ENCODE measurements around the gene ZNF492. TPM values are rescaled to one million over a fixed set of nuclear protein-coding genes. Genes with fewer than 3 reads are reported as not detected.

The ZNF492 gene
- total and polyA plus RNA-seq, 10 of the 15 experiments (the other 5 are each of a cell fraction or from before 2014, with no cell fraction given) = not detected

GRCh38 chr19:22600690-22601648, 33.2 kb upstream of the ZNF492 start:
- WGBS (ENCODE audit: insufficient coverage, insufficient replicate concordance, low lambda C conversion rate, missing lambda C conversion rate) = 16% methylated on average over 17 of the region's 18 CpGs
- no peaks in the 10 kb centered on the region for H3K4me1 ChIP-seq (ENCODE audit: control insufficient read depth, insufficient read depth, low read length)
- no peak overlapping the region for H3K27ac ChIP-seq (ENCODE audit: control insufficient read depth, insufficient read depth)
- TF ChIP-seq BCLAF1 (IDR thresholded peaks at IDR 0.05) = no peak
- TF ChIP-seq RFX5 (IDR thresholded peaks at IDR 0.05; ENCODE audit: low read depth, low read length) = no peak
- no peak for TF ChIP-seq RAD51 (IDR thresholded peaks at IDR 0.05)
- TF ChIP-seq ATF3 (IDR thresholded peaks at IDR 0.05; ENCODE audit: borderline replicate concordance, extremely low read depth, low read depth, low read length) = no peak
- TF ChIP-seq NR2C1 (IDR thresholded peaks at IDR 0.05) = no peak
- TF ChIP-seq MTA2 (IDR thresholded peaks at IDR 0.05; ENCODE audit: low read depth) = no peak
- no peak for TF ChIP-seq MYC (IDR thresholded peaks at IDR 0.05; ENCODE audit: insufficient read depth, insufficient read length, insufficient replicate concordance, low read length, severe bottlenecking)
- no peak for TF ChIP-seq NBN (IDR thresholded peaks at IDR 0.05)
- TF ChIP-seq PML (IDR thresholded peaks at IDR 0.05; ENCODE audit: low read length) = no peak
- TF ChIP-seq USF1 (IDR thresholded peaks at IDR 0.05; ENCODE audit: borderline replicate concordance, extremely low read length, insufficient read depth, low read depth, low read length) = no peak
- TF ChIP-seq EP300 (IDR thresholded peaks at IDR 0.05; ENCODE audit: borderline replicate concordance in 1 of 2, control insufficient read depth in 1 of 2, low read depth in 2 of 2, low read length in 2 of 2) = no peak
- no peak for TF ChIP-seq POLR2AphosphoS5 (IDR thresholded peaks at IDR 0.05; ENCODE audit: low read length)
- no peak for TF ChIP-seq CBX5 (IDR thresholded peaks at IDR 0.05; ENCODE audit: low read depth)
- no peak for TF ChIP-seq FOXM1 (IDR thresholded peaks at IDR 0.05; ENCODE audit: low read depth, low read length)
- no peak for TF ChIP-seq CREB1 (IDR thresholded peaks at IDR 0.05; ENCODE audit: low read depth)
- no peak for TF ChIP-seq FOXK2 (IDR thresholded peaks at IDR 0.05)
- TF ChIP-seq MEF2A (IDR thresholded peaks at IDR 0.05; ENCODE audit: insufficient read depth, low read depth, low read length) = no peak
- TF ChIP-seq HDAC2 (IDR thresholded peaks at IDR 0.05) = no peak
- no peak for TF ChIP-seq GABPA (IDR thresholded peaks at IDR 0.05; ENCODE audit: low read depth)
- TF ChIP-seq CBFB (IDR thresholded peaks at IDR 0.05; ENCODE audit: low read depth) = no peak
- BruUV-seq (replicated peaks) = no TSS peak
- H3K79me2 ChIP-seq (ENCODE audit: control insufficient read depth, insufficient read depth, low read length) = no peaks in the 10 kb centered on the region
- H3K36me3 ChIP-seq (ENCODE audit: control insufficient read depth in 2 of 2, insufficient read depth in 2 of 2, low read length in 1 of 2) = no peaks in the 10 kb centered on the region
- ChIA-PET RAD21 (ENCODE audit: unreplicated experiment) (no interaction called here), POLR2A (no interaction called here), CTCF (no interaction called here), SMC1A (ENCODE audit: uncharacterized antibody, unreplicated experiment) (no interaction called here)
- no peaks in the 10 kb centered on the region for H3K27me3 ChIP-seq (replicated peaks in 1 of 2; ENCODE audit: control insufficient read depth in 2 of 2, insufficient read depth in 2 of 2, low read length in 1 of 2)
- DNase-seq (ENCODE audit: low read depth, low spot score) (no peak), FAIRE-seq (no peak), ATAC-seq (no peak)
- H3K4me3 ChIP-seq = no peak overlapping the region
- H3K4me2 ChIP-seq (ENCODE audit: control insufficient read depth, insufficient read depth) = no peak overlapping the region
- intact Hi-C loops (cut with micrococcal nuclease; ENCODE audit: unreplicated experiment) = no loop called here
- in situ Hi-C loops (cut with MboI) = no loop called here
- H3K9me3 ChIP-seq (replicated peaks; ENCODE audit: control insufficient read depth, insufficient read depth, low read length) = no peaks in the 10 kb centered on the region; the same call in 2 of the 3 replicates
- no peak overlapping the region for H2AFZ ChIP-seq (ENCODE audit: control insufficient read depth, low read depth, low read length)
- H3K9ac ChIP-seq (ENCODE audit: control insufficient read depth, insufficient read depth, low read length) = no peak overlapping the region
- no peaks in the 10 kb centered on the region for H4K20me1 ChIP-seq (ENCODE audit: control insufficient read depth, insufficient read depth)
